Measurements from ENCODE around the gene ASPG. TPM values are rescaled to one million over a fixed set of nuclear protein-coding genes. Genes with fewer than 3 reads are reported as not detected.

The ASPG gene
- total RNA-seq, 4 donors from 2014 or later: 26.0 to 38.5 (median 28.2) TPM

DNA sequence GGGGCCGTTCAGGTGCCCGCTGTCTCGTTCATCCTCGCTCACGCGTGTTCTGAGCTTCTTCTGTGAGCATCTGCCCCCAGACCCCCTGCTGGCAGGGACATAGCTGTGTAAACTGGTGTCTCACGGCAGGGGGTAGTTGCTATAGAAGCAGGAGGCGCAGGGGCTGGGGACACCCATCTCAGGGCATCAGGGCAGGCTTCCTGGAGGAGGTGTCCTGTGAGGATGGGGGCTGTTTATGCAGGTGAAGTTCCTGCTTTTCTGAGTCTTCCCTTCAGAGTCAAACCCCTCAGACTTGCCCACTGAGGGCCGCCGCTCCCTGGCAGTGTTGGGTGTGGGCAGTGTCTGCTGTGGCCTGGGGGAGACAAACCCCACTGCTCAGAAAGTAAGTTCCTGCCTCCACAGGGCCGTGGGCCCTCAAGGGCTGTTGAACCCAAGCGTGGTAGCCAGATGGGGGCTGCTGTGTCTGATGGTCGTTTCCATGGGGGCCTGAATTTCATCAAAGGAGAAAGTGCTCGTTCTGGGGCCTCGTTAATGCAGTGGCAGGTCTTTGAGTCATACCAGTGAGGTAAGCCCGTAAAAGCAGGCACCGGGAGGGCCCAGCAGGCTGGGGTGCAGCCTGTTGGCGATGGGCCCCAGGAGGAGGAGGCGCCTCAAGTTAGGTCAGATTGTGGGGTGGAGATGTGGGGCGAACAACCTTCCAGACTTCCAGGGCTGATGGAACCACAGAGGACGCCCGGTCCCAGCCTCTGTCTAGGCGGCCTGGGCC, 76.3 kb downstream of the ASPG start:
- H3K36me3 ChIP-seq: no peaks in the 10 kb centered on the region
- TF ChIP-seq POLR2AphosphoS5 (IDR thresholded peaks at IDR 0.05) (no peak), EP300 (IDR thresholded peaks at IDR 0.05) (no peak), POLR2A (IDR thresholded peaks at IDR 0.05) (no peak)
- TF ChIP-seq, protein P1, sequence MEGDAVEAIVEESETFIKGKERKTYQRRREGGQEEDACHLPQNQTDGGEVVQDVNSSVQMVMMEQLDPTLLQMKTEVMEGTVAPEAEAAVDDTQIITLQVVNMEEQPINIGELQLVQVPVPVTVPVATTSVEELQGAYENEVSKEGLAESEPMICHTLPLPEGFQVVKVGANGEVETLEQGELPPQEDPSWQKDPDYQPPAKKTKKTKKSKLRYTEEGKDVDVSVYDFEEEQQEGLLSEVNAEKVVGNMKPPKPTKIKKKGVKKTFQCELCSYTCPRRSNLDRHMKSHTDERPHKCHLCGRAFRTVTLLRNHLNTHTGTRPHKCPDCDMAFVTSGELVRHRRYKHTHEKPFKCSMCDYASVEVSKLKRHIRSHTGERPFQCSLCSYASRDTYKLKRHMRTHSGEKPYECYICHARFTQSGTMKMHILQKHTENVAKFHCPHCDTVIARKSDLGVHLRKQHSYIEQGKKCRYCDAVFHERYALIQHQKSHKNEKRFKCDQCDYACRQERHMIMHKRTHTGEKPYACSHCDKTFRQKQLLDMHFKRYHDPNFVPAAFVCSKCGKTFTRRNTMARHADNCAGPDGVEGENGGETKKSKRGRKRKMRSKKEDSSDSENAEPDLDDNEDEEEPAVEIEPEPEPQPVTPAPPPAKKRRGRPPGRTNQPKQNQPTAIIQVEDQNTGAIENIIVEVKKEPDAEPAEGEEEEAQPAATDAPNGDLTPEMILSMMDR (IDR thresholded peaks at IDR 0.05): no peak
- 66% methylated on average over 17 of the region's 23 CpGs for WGBS
- H3K4me3 ChIP-seq: no peak overlapping the region
- DNase-seq (ENCODE audit: low spot score in 2 of 2): no peak
- H3K9me3 ChIP-seq: no peaks in the 10 kb centered on the region
- no peaks in the 10 kb centered on the region for H3K27me3 ChIP-seq
- no peaks in the 10 kb centered on the region for H3K4me1 ChIP-seq
- H3K27ac ChIP-seq: no peak overlapping the region

DNA sequence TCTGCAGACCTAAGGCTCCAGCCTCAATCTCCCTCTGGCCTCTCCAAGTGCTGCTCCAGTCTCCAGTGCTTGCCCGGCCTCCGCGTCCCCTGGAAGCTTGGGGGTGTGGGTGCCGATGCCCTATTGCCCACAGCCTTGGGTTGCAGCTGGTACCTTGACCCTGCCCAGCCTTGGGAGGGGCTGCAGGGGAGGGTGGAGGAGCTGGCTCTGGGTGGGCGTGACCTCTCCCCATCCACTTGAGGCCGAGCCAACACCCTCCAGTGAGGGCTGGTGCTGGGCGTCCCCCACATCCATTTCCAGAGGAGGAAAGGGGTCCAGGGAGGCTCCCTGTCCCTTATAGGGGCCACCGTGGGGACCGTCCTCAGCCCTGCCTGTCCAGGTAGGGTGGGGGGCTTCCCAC, 77.0 kb downstream of the ASPG start:
- TF ChIP-seq EP300 (IDR thresholded peaks at IDR 0.05): no peak
- TF ChIP-seq POLR2AphosphoS5 (IDR thresholded peaks at IDR 0.05): no peak
- no peak for TF ChIP-seq POLR2A (IDR thresholded peaks at IDR 0.05)
- TF ChIP-seq, protein P1 (IDR thresholded peaks at IDR 0.05): no peak
- Histone ChIP-seq H3K36me3 (no peaks in the 10 kb centered on the region), H3K4me3 (no peak overlapping the region), H3K4me1 (no peaks in the 10 kb centered on the region), H3K9me3 (no peaks in the 10 kb centered on the region), H3K27ac (no peak overlapping the region), H3K27me3 (no peaks in the 10 kb centered on the region)
- no CpG with 5 or more reads among the region's 9 CpGs for WGBS
- DNase-seq (ENCODE audit: low spot score in 2 of 2): no peak

DNA sequence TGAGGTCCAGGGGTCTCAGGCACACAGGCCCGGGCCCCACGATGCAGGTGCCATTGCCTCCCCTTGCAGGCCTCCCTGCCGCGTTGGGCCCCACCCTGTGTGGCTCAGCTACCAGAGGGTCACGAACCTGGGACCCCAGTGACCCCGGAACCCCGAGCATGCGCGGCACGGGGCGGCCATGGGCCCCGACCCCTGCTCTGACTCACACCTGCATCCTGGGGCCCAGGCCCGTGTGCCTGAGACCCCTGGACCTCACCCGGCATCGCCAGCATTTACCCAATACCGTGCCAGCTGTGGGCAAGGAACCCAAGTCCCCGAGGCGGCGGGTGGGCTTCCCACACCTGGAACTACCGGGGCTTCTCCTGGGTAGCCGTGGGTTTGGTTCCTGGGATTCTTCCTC, 78.0 kb downstream of the ASPG start:
- H3K27me3 ChIP-seq: no peaks in the 10 kb centered on the region
- DNase-seq (ENCODE audit: low spot score in 2 of 2): no peak
- TF ChIP-seq POLR2A (IDR thresholded peaks at IDR 0.05) (no peak), EP300 (IDR thresholded peaks at IDR 0.05) (no peak), POLR2AphosphoS5 (IDR thresholded peaks at IDR 0.05) (no peak)
- TF ChIP-seq, protein P1 (IDR thresholded peaks at IDR 0.05): no peak
- H3K36me3 ChIP-seq: no peaks in the 10 kb centered on the region
- no CpG with 5 or more reads among the region's 21 CpGs for WGBS
- H3K27ac ChIP-seq: no peak overlapping the region
- no peak overlapping the region for H3K4me3 ChIP-seq
- no peaks in the 10 kb centered on the region for H3K4me1 ChIP-seq
- H3K9me3 ChIP-seq: no peaks in the 10 kb centered on the region

DNA sequence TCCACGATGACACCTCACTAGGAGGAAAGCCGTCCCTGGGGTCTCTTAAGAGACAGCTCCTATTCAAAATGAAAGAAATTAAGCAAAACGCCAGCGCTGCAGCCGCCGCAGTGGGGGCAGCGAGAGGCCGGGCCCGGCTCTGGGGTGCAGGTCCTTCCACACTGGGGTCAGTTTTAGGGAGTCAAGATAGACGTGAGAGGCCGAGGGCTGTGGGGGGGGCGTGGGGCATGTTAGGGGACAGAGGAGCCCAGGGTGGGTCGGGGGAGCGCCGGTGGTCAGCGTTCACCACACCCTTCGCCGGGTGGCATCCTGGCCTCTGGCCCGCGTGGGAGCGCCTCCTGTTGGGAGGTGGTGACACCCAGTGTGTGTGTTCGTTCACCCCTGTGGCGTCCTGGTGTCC, 78.5 kb downstream of the ASPG start:
- H3K36me3 ChIP-seq: no peaks in the 10 kb centered on the region
- H3K4me1 ChIP-seq: no peaks in the 10 kb centered on the region
- peaks cover 2% of the 10 kb centered on the region for H3K27me3 ChIP-seq
- no peak for TF ChIP-seq POLR2AphosphoS5 (IDR thresholded peaks at IDR 0.05)
- TF ChIP-seq, protein P1 (IDR thresholded peaks at IDR 0.05): no peak
- no peak for TF ChIP-seq EP300 (IDR thresholded peaks at IDR 0.05)
- WGBS: 81% methylated on average over 18 of the region's 23 CpGs
- H3K4me3 ChIP-seq: no peak overlapping the region
- H3K9me3 ChIP-seq: no peaks in the 10 kb centered on the region
- H3K27ac ChIP-seq: no peak overlapping the region
- DNase-seq (ENCODE audit: low spot score in 2 of 2): no peak

DNA sequence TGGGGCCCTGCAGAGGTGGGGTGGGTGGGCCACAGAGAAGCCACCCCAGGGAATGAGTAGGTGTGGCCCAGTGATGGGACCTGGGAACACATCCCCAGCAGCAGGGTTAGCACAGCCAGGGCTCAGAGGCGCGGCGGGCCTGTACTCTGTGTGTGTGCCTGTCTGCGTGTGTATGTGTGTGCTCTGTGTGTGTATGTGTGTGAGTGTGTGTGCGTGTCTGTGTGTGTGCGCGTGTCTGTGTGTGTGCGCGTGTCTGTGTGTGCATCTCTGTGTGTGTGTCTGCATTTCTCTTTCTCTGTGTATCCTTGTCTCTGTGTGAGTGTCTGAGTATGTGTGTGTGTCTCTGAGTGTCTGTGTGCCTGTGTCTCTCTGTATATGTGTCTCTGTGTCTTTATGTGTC, 79.0 kb downstream of the ASPG start:
- Histone ChIP-seq H3K4me1 (peaks cover 4% of the 10 kb centered on the region), H3K9me3 (no peaks in the 10 kb centered on the region), H3K27ac (no peak overlapping the region), H3K27me3 (peaks cover 4% of the 10 kb centered on the region), H3K36me3 (no peaks in the 10 kb centered on the region), H3K4me3 (no peak overlapping the region)
- 81% methylated on average over 6 of the region's 9 CpGs for WGBS
- TF ChIP-seq EP300 (IDR thresholded peaks at IDR 0.05) (no peak), POLR2A (IDR thresholded peaks at IDR 0.05) (no peak), POLR2AphosphoS5 (IDR thresholded peaks at IDR 0.05) (no peak)
- TF ChIP-seq, protein P1 (IDR thresholded peaks at IDR 0.05): no peak
- DNase-seq (ENCODE audit: low spot score in 2 of 2): no peak

Other genes with a start within 250 kb of the ASPG start
- 10 to 100 TPM; 21.7 to 51.6 (median 36.4) TPM for gene PPP1R13B, start 238.1 kb upstream of the ASPG start, total RNA-seq
- 1 to 10 TPM in 2 of 4 donors, not detected in 2; 1.0 to 1.7 TPM for gene TDRD9, start 157.2 kb upstream of the ASPG start, total RNA-seq
- not detected for gene RD3L, start 143.2 kb upstream of the ASPG start, total RNA-seq
- gene KIF26A, start 52.9 kb downstream of the ASPG start, total RNA-seq: 1 to 10 TPM; 2.1 to 6.1 (median 4.6) TPM